HG02610 (cell line): ENCODE results near the gene ST6GALNAC4.
"Not testable (repeated sequence)": the region's sequence is repeated elsewhere in the genome, so short reads cannot be mapped to it uniquely, and the experiment has no call there.

Experiments
- ATAC-seq: cut with Tn5 transposase; IDR thresholded peaks from one replicate; pipeline ENCODE4 v1.9.1; 2021; ENCODE audit warnings: mild to moderate bottlenecking, moderate library complexity; ENCODE audit not compliant: unreplicated experiment

The ST6GALNAC4 gene

DNA sequence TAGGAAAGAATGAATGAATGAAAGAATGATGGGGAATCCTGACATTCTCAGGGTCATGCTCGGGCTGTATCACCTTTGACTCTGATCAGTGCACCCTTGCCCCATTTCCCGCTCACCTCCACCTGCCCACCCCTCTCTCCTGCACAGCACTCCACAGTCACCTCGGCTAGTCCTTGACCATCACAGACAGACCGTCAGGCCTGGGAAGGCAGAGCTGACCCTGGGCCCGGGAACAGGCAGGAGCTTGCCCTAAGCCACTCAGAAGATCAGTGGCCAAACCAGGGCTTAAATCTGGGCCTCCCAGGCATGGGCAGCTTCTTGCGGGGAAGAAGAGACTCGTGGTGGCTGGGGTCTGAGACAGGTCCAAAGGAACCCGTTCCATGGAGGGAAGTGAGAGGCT lies 21.0 kb downstream of the ST6GALNAC4 start:
- no peak for ATAC-seq

GRCh38 chr9:127893392-127893791 lies 23.4 kb downstream of the ST6GALNAC4 start:
- ATAC-seq = no peak

DNA sequence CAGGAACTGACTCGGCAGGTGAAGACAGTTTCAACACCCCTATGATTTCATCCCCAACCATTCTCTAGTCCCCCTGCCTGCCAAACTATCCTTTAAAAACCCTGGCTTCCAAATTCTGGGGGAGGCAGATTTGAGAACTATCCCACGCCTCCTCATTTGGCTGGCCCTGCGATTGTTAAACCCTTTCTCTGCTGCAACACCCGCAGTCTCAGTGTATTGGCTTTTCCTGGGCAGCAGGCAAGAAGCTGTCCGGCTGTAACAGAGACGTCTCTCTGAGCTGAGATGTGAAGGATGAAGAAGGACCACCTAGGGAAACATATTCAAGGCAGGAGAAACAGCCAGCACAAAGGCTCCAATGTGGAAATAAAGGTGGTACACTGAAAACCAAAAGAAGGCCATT lies 24.0 kb downstream of the ST6GALNAC4 start:
- no peak for ATAC-seq

DNA sequence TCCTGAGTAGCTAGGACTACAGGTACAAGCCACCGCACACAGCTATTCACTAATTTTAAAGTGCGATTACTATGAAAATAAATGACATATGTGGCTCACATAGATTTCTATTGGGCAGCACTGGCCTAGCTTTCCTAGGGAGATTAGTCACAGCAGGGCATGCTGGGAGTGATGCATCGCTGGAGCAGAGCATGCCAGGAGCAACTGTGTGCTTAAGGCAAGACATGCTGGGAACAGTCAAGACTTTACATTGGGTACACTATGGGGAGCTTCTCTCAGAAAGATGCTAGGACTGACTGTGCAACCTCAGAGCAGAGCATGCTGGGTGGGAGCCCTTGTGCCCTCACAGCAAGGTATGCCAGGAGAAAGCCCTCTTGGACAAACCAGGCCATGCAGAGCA lies 26.8 kb downstream of the ST6GALNAC4 start:
- ATAC-seq = no peak

GRCh38 chr9:127887792-127888191 lies 29.0 kb downstream of the ST6GALNAC4 start:
- no peak for ATAC-seq

- ATAC-seq = no peak
These were observed 30.4 kb downstream of the ST6GALNAC4 start for GRCh38 chr9:127886401-127886972.

GRCh38 chr9:127885508-127886281 lies 31.1 kb downstream of the ST6GALNAC4 start:
- ATAC-seq = no peak

DNA sequence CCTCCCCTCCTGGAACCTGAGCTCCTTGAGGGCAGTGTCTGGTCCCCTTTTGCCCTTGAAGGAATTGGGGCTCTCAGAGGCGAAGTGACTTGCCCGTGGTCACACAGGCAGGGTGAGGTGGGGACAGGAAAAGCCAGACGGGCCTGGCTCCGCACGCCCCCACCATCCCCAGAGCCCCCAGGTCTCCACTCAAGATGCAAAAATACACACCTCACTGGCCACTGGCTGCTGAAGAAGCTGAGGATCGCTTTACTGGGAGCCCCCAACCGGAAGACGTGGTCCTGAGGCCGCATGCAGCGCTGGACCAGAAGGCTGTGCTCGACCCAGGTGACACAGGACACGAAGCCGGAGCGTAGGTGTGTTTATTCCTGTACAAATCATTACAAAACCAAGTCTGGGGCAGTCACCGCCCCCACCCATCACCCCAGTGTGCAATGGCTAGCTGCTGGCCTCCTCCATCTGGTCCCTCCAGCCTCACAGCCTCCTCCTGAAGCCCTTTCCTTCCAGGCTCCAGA lies 31.8 kb downstream of the ST6GALNAC4 start:
- no peak for ATAC-seq

GRCh38 chr9:127884427-127884911 lies 32.4 kb downstream of the ST6GALNAC4 start:
- no peak for ATAC-seq

DNA sequence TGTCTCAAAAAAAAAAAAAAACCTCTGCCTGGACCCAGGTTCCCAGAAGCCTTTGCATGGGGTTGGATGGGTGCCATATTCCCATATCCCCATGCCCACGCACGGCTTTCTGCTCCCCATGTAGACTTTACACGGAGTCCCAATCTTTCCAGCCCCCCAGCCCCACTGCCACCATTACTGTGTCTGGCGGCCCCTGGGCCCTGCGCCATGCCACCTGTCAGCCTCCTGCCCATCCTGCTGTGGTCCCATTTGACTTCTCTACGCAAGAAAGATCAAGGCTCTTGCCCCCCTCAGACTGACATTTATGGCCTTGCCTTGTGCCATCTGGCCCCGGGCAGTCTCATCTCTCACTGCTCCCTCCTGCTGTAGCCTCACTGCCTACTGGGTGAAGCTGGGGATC lies 32.9 kb downstream of the ST6GALNAC4 start:
- no peak for ATAC-seq

- not testable (repeated sequence) for ATAC-seq
These were observed 35.1 kb downstream of the ST6GALNAC4 start for GRCh38 chr9:127881715-127882114.

DNA sequence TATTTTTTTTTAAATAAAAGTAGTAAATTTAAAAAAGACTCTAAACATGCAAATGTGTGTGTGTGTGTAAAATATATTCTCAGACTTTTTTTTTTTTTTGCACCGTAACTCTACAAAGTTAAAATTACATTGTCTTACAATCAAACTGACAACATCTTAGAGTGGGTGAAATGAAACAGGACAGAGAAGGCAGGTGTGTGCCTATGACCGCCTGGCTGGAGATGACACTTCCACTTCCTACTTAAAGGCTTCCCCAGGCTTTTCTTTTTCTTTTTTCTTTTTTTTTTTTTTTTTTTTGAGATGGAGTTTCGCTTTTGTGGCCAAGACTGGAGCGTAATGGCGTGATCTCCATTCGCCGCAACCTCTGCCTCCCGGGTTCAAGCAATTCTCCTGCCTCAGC lies 36.7 kb downstream of the ST6GALNAC4 start:
- no peak for ATAC-seq

GRCh38 chr9:127878652-127879390 lies 38.0 kb downstream of the ST6GALNAC4 start:
- ATAC-seq = no peak

GRCh38 chr9:127878001-127878651 lies 38.7 kb downstream of the ST6GALNAC4 start:
- no peak for ATAC-seq

DNA sequence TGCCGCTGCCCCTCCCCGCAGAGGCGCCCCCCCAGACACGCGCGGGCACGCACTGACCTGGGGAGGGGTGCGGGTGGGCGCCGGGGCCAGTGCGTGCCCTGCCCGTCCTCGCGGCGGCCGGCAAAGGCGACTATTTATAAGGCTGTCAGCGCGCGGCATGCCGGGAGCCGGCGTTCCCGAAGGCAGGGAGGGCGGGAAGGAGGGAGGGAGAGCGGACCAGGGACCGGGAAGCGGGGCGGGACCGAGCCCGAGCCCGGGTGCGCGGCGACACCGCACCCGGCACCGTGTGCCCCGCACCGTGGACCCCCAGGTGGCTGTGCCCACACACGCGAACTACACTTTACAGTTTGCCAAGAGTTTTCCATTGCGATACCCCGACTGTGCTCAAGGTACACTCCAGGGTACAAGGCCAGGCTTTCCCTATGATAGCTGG lies 39.3 kb downstream of the ST6GALNAC4 start, which contains the start of gene AK1:
Gene AK1 (minus strand): TSS at position 110 of the 433 bp plus-strand sequence. CDS start 3,058 bp downstream, outside the sequence.
- no peak for ATAC-seq

DNA sequence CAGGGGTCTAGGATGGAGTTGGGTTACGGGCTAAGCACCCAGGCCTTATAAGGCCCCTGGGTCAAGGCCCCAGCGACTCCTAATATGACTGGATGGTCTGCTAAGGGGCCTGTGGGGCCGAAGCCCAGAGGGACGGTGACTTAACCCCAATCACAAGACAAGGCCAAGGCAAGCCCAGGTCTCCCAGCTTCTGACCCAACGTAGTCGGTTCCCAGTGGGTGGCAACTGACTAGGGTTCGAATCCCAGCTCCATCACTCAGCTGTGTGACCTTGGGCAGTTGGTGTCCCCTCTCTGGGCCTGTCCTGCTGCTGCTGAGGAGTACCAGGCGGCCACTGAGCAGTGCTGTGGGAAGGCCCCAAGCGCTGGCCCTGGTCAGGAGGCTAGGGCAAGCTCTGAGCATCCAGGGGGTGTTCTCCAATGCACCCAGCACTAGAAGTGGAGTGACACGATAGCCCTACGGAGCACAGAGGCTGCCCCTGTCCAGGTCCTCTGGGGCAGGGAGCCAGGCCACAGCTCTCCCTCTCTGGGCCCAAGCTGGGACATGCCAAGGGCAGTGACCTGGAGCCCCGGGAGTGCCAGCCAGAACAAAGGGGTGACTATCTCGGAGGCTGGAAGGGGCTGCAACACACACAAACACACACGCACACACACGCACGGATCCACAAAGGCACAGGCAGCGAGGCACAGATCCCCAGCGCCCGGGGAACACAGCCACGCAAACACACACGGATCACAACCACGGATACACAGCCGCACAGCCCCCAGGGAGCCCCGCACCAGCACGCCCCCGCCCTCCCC lies 39.9 kb downstream of the ST6GALNAC4 start:
- ATAC-seq = no peak

DNA sequence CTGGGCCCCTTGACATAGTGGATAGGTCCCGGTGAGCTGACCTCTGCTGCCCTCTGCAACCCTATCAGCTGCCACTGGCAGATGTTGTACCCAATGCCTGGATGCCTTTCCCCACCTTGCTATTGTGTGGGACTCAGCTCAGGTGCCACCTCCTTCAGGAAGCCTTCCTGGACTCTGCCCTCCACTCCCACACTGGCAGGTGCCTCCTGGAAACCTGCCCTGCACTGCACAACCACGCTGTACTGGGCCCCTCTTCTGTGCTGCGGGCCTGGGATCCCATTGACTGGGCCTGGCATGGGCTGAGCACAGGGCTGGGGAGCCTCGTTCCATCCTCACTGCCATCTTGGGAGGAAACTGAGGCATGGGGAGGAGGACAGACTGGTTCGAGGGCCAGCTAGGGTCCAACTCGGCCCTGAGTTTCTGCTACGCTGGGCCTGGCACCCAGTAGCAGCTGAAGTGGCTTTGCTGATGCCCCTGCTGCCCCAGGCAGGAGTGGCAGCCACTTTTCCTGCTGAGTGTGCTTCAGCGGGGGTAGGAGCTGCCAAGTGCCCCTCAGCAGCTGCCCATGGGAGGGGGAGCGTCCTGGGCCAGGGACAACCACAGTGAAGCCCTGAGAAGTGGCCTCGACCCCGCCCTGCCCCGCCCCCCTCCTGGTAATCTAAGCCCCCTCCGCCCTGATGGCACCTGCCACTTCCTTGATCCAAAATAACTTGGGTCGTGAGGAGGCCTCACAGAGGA lies 40.6 kb downstream of the ST6GALNAC4 start:
- ATAC-seq = no peak

- ATAC-seq = no peak
These were observed 41.4 kb downstream of the ST6GALNAC4 start for GRCh38 chr9:127875306-127875966.
